PC-9 (cell line): ENCODE data around the gene NRG3.

Source experiments
- CTCF ChIP-seq: fragments of 200-600 bp; sonication (generic); conservative IDR thresholded peaks from 2 replicates; pipeline ENCODE4 v1.6.1; 2017; ENCODE audit warnings: mixed run types, antibody characterized with exemption, mild to moderate bottlenecking, moderate library complexity
- EZH2 ChIP-seq: fragments of 200-600 bp; sonication (generic); IDR thresholded peaks from 2 replicates; pipeline ENCODE4 v1.8.0; 2017; ENCODE audit warnings: antibody characterized with exemption, low read depth

- no peak for TF ChIP-seq CTCF
- no peak for TF ChIP-seq EZH2
Measured at GRCh38 chr10:82759050-82759449, 884.1 kb downstream of the NRG3 start.
